Liver (tissue), 9 donors: ENCODE results near the gene PCDH15. TPM values are rescaled to one million over a fixed set of nuclear protein-coding genes. Genes with fewer than 3 reads are reported as not detected.

ENCODE experiments used
- DNase-seq: peaks from one replicate; pipeline ENCODE4 v3.0.0-alpha.2; 2017; ENCODE audit warnings: low spot score
- H3K27ac ChIP-seq, 2 donors: one replicate each; pipeline ENCODE4 v1.7.0; 2013; ENCODE audit warnings: inconsistent platforms in 2 of 2, low read length in 2 of 2, control low read depth in 1 of 2, low read depth in 1 of 2, mild to moderate bottlenecking in 1 of 2
- H3K27me3 ChIP-seq, 4 donors: one replicate each; pipeline versions ENCODE4 v1.6.1 to v1.7.0; 2013; ENCODE audit warnings: low read length in 3 of 4, inconsistent platforms in 1 of 4, mild to moderate bottlenecking in 1 of 4, moderate library complexity in 1 of 4; ENCODE audit not compliant: control insufficient read depth in 4 of 4, insufficient read depth in 4 of 4
- H3K36me3 ChIP-seq, 4 donors: one replicate each; pipeline versions ENCODE4 v1.6.1 to v1.7.0; 2013; ENCODE audit warnings: low read length in 3 of 4, mild to moderate bottlenecking in 3 of 4, low read depth in 1 of 4, moderate library complexity in 1 of 4; ENCODE audit not compliant: control insufficient read depth in 4 of 4, insufficient read depth in 3 of 4
- H3K4me1 ChIP-seq, 4 donors: one replicate each; pipeline versions ENCODE4 v1.6.1 to v1.7.0; 2013; ENCODE audit warnings: low read length in 3 of 4, mild to moderate bottlenecking in 3 of 4, moderate library complexity in 1 of 4; ENCODE audit not compliant: control insufficient read depth in 4 of 4, insufficient read depth in 4 of 4
- H3K4me3 ChIP-seq, 3 donors: one replicate each; pipeline versions ENCODE4 v1.6.1 to v1.7.0; 2013; ENCODE audit warnings: low read length in 3 of 3, control low read depth in 1 of 3, low read depth in 1 of 3, mild to moderate bottlenecking in 1 of 3
- H3K9ac ChIP-seq, 2 donors: one replicate each; pipeline ENCODE4 v1.7.0; 2013; ENCODE audit warnings: low read length in 2 of 2, mild to moderate bottlenecking in 2 of 2, moderate library complexity in 2 of 2, control low read depth in 1 of 2, low read depth in 1 of 2
- H3K9me3 ChIP-seq, 4 donors: one replicate each; pipeline versions ENCODE4 v1.6.1 to v1.7.0; 2013; ENCODE audit warnings: low read length in 3 of 4; ENCODE audit not compliant: control insufficient read depth in 4 of 4
- CTCF ChIP-seq: fragments of 150-350 bp; IDR thresholded peaks from 2 replicates; pipeline ENCODE4 v1.5.1; 2017; ENCODE audit warnings: improper control_type of control experiment, low read depth, low read length; ENCODE audit not compliant: missing input control
- EGR1 ChIP-seq, 2 donors: IDR thresholded peaks; 2 replicates each; pipeline ENCODE4 v1.6.1; 2016 to 2018; ENCODE audit warnings: antibody characterized with exemption in 2 of 2, low read depth in 2 of 2
- FOXA1 ChIP-seq: IDR thresholded peaks from 2 replicates; pipeline ENCODE4 v1.6.1; 2016; ENCODE audit warnings: antibody characterized with exemption
- FOXA2 ChIP-seq: IDR thresholded peaks from 2 replicates; pipeline ENCODE4 v1.6.1; 2016; ENCODE audit warnings: antibody characterized with exemption
- GABPA ChIP-seq, 2 donors: IDR thresholded peaks in 1 of 2; conservative IDR thresholded peaks in 1 of 2; 2 replicates each; pipeline ENCODE4 v1.6.1; 2016; ENCODE audit warnings: antibody characterized with exemption in 2 of 2, mild to moderate bottlenecking in 1 of 2, moderate library complexity in 1 of 2
- HNF4A ChIP-seq, 2 donors: conservative IDR thresholded peaks; 2 replicates each; pipeline ENCODE4 v1.6.1; 2016; ENCODE audit warnings: antibody characterized with exemption in 2 of 2, mild to moderate bottlenecking in 2 of 2
- HNF4G ChIP-seq: IDR thresholded peaks from 2 replicates; pipeline ENCODE4 v1.6.1; 2016; ENCODE audit warnings: antibody characterized with exemption
- JUND ChIP-seq, 2 donors: IDR thresholded peaks; 2 replicates each; pipeline ENCODE4 v1.6.1; 2016; ENCODE audit warnings: antibody characterized with exemption in 2 of 2
- NR2F2 ChIP-seq: IDR thresholded peaks from 2 replicates; pipeline ENCODE4 v1.6.1; 2016; ENCODE audit warnings: antibody characterized with exemption
- REST ChIP-seq: IDR thresholded peaks from 2 replicates; pipeline ENCODE4 v1.6.1; 2016; ENCODE audit warnings: antibody characterized with exemption, mild to moderate bottlenecking
- SP1 ChIP-seq: IDR thresholded peaks from 2 replicates; pipeline ENCODE4 v1.6.1; 2018; ENCODE audit warnings: antibody characterized with exemption, mild to moderate bottlenecking
- TAF1 ChIP-seq: conservative IDR thresholded peaks from 2 replicates; pipeline ENCODE4 v1.6.1; 2016; ENCODE audit warnings: antibody characterized with exemption, mild to moderate bottlenecking
- YY1 ChIP-seq: IDR thresholded peaks from 2 replicates; pipeline ENCODE4 v1.6.1; 2016; ENCODE audit warnings: antibody characterized with exemption, mild to moderate bottlenecking
- ZBTB33 ChIP-seq: IDR thresholded peaks from 2 replicates; pipeline ENCODE4 v1.6.1; 2016; ENCODE audit warnings: antibody characterized with exemption
- polyA plus RNA-seq, 2 donors: library from polyadenylated mRNA; stranded (reverse) in 1 of 2; unstranded in 1 of 2; fragments of 200-250 nt in 1 of 2; fragments of >200 nt in 1 of 2; fragmentation: Nextera tagmentation in 1 of 2; extraction: Ambion mirVana in 1 of 2; gene quantifications; one replicate each; pipeline versions ENCODE4 v1.2.1 to v1.2.3, GENCODE V29; 2013 to 2015
- total RNA-seq, 2 donors: library from RNA; depleted of rRNA; stranded (reverse); fragments of >200 nt; gene quantifications; one replicate each; pipeline ENCODE4 v1.2.3, GENCODE V29; 2014
- TF ChIP-seq, protein P1 (sequence below): IDR thresholded peaks from 2 replicates; pipeline ENCODE4 v1.6.1; 2016; ENCODE audit warnings: antibody characterized with exemption
- TF ChIP-seq, protein P2 (sequence below): IDR thresholded peaks from 2 replicates; pipeline ENCODE4 v1.6.1; 2016; ENCODE audit warnings: antibody characterized with exemption
- donor health status: healthy.
- donor health status: healthy.
- donor health status: healthy.
- donor health status: healthy.
- donor health status: healthy.

PCDH15 gene
- total and polyA plus RNA-seq, 4 donors, result 0.05 TPM; not detected in 3

- TF ChIP-seq, protein P1, sequence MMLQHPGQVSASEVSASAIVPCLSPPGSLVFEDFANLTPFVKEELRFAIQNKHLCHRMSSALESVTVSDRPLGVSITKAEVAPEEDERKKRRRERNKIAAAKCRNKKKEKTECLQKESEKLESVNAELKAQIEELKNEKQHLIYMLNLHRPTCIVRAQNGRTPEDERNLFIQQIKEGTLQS, result no peak
- no peak for TF ChIP-seq HNF4A (conservative IDR thresholded peaks at IDR 0.05)
- TF ChIP-seq NR2F2, result no peak
- no peak for TF ChIP-seq GABPA (IDR thresholded peaks at IDR 0.05 in 1 of 2, conservative IDR thresholded peaks at IDR 0.05 in 1 of 2)
- TF ChIP-seq SP1, result no peak
- TF ChIP-seq FOXA1, result no peak
- no peak for TF ChIP-seq JUND (IDR thresholded peaks at IDR 0.05)
- TF ChIP-seq, protein P2, sequence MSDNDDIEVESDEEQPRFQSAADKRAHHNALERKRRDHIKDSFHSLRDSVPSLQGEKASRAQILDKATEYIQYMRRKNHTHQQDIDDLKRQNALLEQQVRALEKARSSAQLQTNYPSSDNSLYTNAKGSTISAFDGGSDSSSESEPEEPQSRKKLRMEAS, result no peak
- no peak for TF ChIP-seq HNF4G
Observed at GRCh38 chr10:54198051-54198450, 603.0 kb downstream of the PCDH15 start (continued).

DNA sequence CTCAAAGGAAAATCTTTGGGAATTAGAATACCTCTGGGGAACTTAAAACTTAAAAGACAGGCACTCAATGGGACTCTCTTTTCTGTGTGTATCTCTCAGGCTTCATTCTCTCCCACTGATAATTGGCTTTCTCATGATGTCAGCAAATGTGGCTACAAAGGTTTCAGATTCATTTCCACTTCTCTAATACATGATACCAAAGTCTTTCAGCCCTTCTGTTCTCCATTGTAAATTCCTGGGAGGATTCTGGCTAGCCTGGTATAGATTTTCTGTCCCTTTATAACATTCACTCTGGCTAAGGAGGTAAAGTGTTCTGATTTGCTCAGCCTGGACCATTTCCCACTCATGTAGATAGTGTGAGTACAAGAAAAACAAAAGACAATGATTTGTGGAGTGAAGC lies 606.2 kb downstream of the PCDH15 start:
- Histone ChIP-seq H3K27ac (no peak overlapping the region), H3K36me3 (no peaks in the 10 kb centered on the region), H3K4me1 (no peaks in the 10 kb centered on the region), H3K27me3 (no peaks in the 10 kb centered on the region), H3K9ac (no peak overlapping the region), H3K9me3 (no peaks in the 10 kb centered on the region), H3K4me3 (no peak overlapping the region)
- DNase-seq, result no peak
- no peak for TF ChIP-seq FOXA2
- no peak for TF ChIP-seq NR2F2
- no peak for TF ChIP-seq TAF1
- no peak for TF ChIP-seq REST
- TF ChIP-seq, protein P1, result no peak
- TF ChIP-seq EGR1 (IDR thresholded peaks at IDR 0.05; ENCODE audit: low read depth in 2 of 2), result no peak
- no peak for TF ChIP-seq SP1
- no peak for TF ChIP-seq GABPA (IDR thresholded peaks at IDR 0.05 in 1 of 2, conservative IDR thresholded peaks at IDR 0.05 in 1 of 2)
- TF ChIP-seq YY1, result no peak
- TF ChIP-seq CTCF, result no peak
- no peak for TF ChIP-seq JUND (IDR thresholded peaks at IDR 0.05)
- TF ChIP-seq FOXA1, result no peak
- TF ChIP-seq ZBTB33, result no peak
- no peak for TF ChIP-seq HNF4A (conservative IDR thresholded peaks at IDR 0.05)
